GM12872 (cell line): ENCODE measurements around the gene SELENON.

Source experiments
- TF ChIP-seq, protein P1 (sequence below): IDR thresholded peaks from 3 replicates; pipeline ENCODE4 v1.5.1; 2011; ENCODE audit warnings: low read depth, mild to moderate bottlenecking, low read length, moderate library complexity; ENCODE audit not compliant: insufficient read depth

SELENON gene, protein sequence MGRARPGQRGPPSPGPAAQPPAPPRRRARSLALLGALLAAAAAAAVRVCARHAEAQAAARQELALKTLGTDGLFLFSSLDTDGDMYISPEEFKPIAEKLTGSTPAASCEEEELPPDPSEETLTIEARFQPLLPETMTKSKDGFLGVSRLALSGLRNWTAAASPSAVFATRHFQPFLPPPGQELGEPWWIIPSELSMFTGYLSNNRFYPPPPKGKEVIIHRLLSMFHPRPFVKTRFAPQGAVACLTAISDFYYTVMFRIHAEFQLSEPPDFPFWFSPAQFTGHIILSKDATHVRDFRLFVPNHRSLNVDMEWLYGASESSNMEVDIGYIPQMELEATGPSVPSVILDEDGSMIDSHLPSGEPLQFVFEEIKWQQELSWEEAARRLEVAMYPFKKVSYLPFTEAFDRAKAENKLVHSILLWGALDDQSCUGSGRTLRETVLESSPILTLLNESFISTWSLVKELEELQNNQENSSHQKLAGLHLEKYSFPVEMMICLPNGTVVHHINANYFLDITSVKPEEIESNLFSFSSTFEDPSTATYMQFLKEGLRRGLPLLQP

DNA sequence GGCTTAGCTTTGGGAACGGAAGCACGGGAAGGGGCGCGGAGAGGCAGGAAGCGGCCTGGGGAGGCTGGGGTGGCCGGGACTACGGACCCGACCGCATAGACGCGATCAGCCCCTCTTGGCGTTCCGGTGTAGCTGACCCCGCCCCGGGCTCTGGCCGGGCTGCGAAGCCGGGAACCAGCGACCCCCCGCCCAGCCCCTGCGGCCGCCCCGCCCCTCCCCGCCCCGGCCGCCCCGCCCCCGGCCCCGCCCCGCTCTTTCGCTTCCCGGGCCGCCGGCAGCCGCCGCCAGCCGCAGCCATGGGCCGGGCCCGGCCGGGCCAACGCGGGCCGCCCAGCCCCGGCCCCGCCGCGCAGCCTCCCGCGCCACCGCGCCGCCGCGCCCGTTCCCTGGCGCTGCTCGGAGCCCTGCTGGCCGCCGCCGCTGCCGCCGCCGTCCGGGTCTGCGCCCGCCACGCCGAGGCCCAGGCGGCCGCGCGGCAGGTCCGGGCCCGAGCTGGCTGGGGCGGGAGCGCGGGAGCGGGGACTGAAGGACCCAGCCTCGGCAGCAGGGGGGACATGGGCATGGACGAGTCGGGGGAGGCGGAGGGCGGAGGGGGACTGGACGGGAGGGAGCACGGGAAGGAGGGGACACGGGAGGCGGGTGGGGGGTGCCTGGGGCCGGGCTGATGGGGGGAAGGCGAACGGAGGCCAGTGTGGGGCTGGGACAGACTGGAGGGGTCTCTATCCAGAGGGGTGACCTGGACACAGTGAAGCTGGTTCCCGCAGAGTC lies at the start of gene SELENON:
Gene SELENON (plus strand): TSS at position 259 of the 768 bp plus-strand sequence. CDS start 38 bp downstream, at position 297.
- TF ChIP-seq, protein P1, sequence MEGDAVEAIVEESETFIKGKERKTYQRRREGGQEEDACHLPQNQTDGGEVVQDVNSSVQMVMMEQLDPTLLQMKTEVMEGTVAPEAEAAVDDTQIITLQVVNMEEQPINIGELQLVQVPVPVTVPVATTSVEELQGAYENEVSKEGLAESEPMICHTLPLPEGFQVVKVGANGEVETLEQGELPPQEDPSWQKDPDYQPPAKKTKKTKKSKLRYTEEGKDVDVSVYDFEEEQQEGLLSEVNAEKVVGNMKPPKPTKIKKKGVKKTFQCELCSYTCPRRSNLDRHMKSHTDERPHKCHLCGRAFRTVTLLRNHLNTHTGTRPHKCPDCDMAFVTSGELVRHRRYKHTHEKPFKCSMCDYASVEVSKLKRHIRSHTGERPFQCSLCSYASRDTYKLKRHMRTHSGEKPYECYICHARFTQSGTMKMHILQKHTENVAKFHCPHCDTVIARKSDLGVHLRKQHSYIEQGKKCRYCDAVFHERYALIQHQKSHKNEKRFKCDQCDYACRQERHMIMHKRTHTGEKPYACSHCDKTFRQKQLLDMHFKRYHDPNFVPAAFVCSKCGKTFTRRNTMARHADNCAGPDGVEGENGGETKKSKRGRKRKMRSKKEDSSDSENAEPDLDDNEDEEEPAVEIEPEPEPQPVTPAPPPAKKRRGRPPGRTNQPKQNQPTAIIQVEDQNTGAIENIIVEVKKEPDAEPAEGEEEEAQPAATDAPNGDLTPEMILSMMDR: no peak

DNA sequence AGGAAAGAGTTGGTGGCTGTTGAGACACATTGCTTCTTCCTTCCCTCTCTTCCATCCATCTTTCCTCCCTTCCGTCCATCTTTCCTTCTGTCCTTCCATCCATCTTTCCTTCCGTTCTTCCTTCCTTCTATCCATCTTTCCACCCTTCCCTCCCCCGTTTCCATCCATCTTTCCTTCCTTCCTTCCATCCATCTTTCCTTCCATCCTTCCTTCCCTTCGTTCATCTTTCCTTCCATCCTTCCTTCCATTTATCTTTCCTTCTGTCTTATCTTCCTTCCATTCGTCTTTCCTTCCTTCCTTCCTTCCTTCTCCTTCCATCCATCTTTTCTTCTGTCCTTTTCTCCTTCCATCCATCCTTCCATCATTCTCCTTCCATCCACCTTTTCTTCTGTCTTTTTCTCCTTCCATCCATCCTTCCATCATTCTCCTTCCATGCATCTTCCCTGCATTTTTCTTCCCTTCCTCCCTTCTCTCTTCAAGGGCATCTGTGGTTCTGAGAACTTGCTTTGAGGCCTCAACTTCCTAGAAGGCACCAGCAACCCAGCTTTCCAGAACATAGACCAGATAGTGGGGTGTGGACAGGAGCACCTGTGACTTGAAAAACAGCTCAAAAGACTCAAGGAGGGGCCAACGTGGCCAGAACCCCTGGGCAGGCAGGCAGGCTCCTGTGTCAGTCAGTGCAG lies 48.9 kb upstream of the SELENON start:
- TF ChIP-seq, protein P1: no peak

DNA sequence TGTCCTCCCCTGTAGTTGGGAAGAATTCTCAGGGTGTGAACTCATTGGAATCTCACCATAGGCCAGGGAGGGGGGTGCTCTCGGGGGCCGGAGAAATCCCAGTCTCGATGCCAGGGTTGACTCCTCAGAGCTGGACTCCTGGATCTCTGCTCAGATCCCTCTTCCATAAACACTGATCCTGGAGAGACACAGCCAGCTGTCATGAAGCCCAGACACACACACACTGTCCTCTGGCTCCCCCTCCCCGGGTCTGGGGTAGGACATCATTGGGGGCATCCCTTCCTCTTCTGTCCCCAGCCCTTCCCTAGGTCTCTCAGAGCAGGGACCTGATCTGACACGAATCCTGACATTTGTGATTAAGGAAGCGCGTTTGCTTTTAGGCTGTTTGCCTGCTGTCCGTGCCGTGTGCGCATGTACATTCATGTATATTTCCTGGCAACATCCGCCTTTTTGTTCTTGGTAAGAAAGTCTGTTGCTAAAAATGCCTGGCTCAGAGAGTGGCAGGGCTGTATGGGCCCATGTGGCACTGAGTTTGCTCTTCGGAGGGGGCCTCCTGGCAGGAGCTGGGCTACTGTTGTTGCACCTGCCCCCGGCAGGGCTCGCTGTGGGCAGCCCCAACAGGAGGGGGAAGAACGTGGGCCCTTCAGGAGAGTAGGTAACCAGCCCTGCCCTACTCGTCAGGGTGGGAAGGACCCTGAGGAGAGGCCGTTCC lies 45.4 kb upstream of the SELENON start:
- TF ChIP-seq, protein P1: 0 out of 3 replicates have a peak, but pooled peaks have one; percentile 11

DNA sequence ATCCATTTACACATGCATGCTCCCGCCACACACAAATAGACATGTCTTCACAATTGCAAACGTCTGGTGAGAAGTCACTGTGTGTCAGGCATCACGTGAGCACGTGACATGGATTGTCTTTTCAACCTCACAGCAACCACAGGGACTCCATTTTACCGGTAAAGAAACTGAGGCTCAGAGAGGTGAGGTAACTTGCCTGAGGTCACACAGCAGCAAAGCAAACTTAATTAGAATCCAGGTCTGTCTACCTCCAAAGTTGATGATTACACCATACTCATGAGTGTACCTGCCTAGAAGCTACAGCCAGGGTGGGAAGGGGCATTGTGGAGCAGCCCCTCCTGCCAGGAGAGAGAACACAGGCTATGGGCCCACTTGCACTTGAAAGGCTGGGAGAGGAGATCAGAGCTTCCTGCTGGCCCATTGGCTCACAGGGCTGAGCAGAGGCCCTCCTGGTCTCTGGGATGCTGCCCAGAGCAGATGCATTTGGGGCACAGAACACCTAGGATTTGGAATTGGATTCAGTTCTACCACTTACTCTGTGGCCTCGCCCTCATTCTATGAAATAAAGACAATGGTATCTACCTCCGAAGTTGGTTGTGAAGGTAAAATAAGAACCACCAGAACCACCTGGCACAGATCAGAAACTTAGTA lies 44.4 kb upstream of the SELENON start:
- TF ChIP-seq, protein P1: no peak

DNA sequence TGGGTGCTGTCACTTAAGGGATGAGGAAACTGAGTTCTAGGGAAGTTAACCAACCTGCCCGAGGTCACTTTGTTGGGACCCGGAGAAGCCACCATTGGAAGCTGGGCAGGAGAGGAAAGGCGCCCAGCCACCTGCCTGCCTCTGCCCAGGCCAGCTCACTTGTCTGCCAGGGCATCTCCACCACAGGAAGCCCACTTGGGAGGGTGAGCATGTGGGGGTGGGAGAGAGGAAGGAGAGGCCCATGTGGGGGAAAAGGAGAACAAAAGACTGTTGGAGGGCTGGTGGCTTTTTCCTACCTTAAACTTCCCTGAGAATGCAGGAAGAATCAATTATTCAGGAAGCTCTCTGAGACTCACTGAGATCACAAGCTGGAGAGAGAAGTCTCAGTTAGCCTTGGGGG lies 43.8 kb upstream of the SELENON start:
- TF ChIP-seq, protein P1: no peak

DNA sequence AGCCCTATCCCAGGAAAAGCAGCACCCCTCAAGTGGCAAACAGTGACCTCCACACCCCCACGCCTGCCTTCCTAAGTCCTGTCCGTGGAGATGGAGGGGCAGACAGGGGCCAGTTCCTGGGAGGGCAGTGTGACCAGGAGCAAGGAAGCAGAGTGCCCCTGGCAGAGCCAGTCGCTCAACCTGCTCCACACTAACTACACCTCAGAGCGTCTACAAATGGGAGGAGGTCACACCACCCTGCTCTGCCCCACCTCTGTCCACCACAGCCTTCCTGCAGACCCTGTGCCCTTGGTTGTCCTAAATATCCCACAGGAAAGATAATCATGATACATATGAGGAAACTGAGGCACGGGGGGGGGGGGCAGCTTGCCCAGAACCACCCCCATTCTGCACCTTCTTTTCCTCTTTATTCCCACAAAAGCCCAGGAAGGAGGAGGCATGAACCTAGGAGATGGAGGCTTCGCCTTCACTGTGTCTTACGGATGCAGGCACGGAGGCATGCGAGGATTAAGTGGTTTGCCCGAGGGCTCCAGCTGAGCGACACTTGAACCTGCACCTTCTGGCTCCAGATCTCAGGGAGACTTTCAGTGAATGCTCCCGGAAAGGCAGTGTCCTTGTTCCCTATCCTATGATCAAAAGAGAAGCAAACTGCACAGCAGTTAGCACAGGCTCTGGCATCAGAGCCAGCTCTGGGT lies 42.7 kb upstream of the SELENON start:
- TF ChIP-seq, protein P1: no peak
